HG03442 (cell line): ENCODE results near the gene TTC6.

Source experiments
- ATAC-seq: cut with Tn5 transposase; IDR thresholded peaks from one replicate; pipeline ENCODE4 v1.9.1; 2021; ENCODE audit warnings: mild to moderate bottlenecking, moderate library complexity; ENCODE audit not compliant: unreplicated experiment

TTC6 gene

DNA sequence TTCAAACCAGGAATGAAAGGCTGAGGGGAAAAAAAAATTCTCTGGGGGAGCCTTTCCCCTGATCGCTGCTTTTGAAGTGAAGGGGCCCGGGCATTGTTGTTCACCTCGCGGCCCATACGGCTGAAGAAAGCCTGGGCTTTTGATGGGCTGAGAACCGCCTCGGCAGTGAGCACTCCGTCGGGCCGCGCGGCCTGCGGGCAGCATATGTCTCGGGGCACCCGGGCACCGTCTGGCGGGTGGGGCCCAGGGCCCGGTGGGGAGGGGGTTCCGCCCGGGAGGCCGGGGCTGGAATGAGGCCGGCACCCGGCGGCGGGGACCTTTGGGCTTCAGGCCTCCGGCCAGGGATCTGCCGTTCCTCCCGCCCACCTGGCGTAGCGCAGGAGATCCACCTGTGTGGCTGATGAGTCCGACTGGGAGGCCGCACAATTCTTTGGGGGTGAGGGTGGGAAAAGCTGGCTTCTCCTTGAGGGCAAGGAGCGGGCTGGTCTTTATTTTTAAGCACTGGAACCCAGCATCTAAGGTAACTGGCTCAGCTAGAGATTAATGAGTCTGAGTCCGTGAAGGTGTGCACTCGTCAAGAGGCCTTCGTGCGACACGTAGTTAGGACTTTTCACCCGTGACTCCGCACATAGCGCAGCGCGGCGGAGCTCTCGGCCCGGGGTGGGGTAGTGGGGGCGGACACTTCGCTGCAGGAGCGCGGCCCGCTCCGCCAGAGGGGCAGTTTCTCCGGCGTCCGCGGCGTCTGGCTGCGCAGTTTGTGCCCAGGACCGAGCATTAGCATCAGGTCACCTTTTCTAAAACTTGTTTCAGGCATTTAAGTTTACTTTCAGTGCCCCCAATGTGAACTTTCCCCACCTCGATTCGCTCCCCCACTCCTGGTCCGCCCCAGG is 11.0 kb upstream of the TTC6 start:
- no peak for ATAC-seq

DNA sequence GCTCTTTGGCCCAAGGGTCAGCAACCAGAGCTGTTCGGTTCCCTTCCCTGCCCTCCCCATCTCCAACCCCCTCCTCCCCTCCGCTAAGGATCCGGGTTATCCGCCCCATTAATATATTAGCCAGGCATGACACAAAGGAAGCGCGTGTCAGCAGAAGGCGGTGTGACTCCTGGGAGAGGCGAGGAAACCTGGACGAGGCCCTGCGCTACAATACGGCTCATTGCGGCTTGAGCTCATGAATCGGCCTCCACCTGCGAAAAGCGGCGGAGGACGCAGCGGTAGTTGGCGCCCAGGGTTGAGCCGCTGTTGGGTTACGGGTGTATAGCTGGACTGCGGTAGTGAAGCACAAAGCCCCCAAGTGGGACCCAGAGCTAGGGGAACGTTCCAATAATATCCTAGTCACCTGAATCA is 10.3 kb upstream of the TTC6 start:
- ATAC-seq: no peak

DNA sequence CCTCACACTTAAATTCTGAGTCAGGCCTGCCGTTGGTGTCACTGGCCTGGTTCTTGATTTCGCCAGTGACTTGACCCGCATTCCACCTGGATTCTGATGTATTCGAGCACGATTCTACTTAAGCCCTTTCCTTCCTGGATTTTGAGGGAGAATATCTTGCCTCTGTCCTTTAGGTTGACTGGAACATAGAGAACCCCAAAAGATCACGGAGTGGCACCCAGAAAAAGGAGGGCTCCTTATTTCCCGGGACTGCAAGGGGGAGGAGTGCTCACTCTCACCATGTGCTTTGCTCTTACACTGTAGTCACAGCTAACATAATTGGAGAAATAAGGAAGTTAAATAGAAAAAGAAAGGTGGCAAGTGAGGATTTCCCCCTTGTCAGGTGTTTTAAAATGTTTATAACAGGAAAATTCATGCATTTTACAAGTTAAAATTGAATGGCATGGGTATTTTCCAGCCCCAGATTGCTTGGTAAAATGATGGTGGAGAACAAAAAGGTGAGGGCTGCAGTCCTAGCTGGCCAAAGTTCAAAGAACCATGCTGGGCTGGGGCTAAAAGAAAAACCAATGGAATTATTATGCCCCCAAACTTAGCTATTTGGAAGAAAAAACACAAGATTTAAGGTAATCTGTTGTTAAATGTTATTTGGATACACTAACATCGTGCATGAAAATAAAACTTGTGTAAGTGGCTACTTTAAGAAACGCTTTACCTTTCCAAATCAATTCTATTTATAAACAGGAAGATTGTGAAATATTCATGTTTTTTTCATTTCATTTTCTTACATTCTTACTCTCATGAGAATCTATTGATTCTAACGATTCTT is 9.2 kb upstream of the TTC6 start:
- no peak for ATAC-seq

DNA sequence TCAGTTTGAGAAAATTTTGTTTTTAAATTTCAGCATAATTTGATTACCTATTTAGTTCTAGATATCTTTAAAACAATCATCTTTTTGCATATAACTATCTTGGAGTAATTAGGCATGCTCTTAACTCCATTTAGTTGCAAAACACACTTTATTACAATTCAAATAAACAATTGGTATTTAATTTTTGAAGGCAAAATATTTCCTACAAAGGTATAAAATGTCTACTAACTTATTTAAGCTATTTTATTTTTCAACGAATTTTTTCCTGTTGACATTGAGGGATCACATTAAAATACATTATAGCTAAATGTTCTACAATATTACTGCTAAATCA is 8.7 kb upstream of the TTC6 start:
- no peak for ATAC-seq

DNA sequence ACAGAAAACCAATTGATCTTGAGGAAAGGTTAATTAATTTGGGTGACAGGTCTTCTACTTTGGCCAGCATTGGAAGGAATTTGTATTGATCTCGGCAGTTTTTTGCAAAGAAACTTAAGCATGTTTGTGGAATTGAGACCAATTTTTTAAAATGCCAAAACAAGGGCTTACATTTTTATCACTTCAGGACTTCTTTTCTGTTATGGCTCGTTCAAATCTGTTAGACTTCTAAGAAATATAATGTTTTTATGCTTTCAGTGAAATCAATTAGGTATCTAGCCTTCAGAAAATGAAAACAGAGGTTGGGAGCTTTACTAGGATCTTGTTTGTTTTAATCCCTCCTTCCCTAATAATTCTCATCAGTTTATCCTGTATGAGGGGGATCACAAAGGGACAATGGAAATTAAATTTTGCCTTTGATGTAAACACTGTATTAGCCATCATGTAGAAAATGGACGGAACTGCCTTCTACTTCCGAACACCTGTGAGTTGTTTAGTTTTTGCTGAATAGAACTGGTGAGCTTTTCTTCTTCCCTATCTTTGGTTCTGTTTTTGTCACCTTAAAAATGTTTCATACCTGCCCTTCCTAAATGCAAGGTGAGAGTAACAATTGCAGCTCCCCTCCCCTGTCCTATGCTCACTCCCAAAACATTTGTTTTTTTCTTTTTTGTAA is 8.2 kb upstream of the TTC6 start:
- no peak for ATAC-seq

DNA sequence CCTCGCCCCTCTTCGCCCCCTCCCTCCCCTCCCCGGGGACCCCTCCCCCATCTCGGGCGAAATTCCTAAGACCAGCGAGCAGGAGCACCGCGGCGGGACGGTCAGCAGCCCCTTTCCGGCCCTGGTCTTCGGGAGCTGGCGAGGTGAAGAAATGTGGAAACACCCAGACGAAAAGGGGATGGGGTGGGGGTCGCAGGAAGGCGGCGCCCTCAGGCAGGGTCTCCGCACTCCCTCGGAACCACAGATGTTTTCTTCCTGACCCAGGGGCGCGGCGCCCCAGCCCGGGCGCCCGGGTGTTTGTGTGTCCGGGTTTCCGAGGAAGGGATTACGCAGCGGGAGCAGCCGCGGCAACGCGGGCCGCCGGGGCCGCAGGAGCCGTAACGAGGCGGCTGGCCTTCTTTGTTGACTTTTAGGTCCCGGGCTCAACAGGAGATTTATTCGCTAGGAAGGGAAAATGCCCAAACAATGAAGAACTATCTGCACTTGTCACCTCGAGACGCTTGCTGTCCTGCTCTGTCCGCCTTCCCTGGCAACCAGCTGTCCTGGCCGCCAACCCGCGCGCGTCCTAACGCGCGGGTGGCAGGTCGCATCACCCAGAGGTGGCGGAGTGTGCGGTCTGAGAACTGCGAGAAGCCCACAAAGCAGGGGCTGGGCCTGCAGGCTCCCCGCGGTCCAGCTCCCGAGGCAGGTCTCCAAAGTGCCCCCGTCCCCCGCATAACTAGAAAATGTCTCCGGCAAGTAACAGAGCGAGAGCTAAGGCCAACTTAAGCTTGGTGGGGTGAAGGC is 7.4 kb upstream of the TTC6 start:
- ATAC-seq: no peak

DNA sequence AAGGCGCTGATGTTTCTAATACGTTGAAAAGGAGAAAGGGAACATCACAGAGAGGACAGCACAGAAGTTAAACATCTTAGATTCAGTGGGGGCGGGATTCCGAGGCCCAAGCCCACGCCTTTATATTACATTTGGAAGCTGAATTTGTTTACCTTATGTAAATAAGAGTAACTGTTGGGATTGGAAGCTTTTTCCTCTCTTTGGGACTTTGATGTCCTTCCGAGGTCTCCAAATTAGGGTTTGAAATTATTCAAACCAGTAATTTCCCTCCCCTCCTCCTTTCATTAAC is 6.8 kb upstream of the TTC6 start:
- no peak for ATAC-seq

DNA sequence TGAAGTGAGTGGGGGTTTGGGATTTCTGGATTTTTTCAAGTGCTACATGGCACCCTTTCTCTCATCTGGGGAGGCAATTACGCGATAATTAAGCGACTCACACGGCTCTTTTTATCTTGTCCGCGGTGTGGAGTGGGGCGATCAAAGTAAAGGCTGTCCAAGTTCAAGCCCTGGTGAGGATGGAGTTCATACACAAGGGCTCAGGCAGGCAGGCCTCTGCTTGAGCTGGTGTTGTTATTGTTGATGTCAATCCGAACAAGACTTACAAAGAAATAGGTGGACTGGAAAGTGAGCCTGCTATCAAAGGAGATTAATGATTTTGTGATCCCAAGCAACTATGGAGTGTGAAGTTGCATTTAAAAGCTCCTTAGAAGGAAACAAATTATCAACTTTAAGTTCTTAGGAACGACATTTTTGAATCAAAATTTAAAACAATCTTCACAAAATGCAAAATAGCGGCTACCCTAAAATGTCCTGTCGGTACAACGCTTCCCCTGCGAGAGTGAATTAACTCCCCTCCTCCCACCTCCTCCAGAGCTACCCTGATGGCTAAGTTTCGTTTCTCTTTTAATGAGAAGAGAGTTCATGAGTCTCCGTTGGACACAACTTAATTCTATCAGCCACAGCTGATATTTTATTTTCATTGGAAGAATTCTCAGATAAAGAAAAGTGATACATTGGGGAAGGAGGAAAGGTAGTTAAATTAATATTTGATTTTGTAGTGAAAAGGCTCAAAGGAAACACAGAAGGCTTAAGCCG is 6.3 kb upstream of the TTC6 start:
- no peak for ATAC-seq

DNA sequence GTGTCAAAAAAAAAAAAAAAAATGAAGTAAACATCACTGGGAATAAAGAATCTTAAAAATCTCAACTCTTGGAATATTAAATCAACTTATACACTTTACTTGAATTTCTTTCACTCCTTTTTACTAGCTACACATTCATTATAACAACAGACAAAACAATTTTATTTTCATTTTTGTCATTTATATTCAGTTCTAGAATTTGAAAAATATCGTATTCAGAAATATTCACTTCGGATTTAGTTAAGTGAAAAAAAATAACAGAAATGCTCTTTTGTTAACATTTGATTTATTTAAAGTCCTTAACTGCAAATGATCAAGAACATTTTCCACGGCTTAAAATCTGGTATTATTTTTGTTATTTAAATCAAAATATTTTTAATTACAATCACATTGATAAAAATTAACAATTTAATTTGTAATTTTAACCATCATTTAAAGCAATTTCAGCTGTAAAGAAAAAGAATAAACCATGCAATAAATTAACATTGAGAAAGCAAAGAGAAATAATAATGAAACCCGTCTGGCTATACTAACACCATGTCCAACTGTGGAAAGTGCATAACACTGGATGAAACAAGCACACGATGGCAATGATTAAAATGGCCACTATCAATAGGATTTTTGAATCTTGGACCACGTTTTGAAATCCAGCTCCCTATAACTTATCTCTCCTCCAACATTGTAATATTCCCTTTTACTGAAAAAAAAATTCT is 5.6 kb upstream of the TTC6 start:
- no peak for ATAC-seq

DNA sequence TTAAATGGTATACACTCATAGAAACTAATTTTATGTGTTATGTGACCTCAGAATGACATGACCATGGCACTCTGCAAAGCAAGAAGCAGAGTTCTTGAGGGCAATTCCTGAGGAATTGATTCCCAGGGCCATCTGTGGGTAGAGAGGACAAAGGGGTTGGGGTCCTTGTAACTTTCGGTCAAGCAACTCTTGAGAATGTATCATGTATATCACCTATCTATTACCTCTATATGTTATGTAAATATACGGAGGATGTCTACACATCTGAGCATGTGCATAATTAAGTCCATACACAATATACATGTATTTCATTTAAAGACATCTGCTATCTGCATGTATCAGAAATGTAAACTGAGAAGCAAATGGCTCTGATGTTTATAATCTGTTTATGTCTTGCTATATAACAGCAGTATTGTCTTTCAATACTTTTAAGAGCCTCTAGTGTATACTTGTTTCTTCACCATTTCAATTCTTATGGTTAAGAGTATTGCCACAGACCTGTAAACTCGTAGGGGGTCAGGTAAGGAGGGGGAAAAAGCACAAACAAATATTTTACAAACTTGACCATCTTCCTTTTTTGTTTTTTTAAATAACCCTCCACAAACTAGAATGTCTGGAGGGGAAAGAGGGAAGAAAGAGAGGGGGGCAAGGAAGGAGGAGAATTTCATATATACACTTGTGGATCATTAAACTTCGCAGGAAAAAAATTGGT is 4.8 kb upstream of the TTC6 start:
- ATAC-seq: no peak

DNA sequence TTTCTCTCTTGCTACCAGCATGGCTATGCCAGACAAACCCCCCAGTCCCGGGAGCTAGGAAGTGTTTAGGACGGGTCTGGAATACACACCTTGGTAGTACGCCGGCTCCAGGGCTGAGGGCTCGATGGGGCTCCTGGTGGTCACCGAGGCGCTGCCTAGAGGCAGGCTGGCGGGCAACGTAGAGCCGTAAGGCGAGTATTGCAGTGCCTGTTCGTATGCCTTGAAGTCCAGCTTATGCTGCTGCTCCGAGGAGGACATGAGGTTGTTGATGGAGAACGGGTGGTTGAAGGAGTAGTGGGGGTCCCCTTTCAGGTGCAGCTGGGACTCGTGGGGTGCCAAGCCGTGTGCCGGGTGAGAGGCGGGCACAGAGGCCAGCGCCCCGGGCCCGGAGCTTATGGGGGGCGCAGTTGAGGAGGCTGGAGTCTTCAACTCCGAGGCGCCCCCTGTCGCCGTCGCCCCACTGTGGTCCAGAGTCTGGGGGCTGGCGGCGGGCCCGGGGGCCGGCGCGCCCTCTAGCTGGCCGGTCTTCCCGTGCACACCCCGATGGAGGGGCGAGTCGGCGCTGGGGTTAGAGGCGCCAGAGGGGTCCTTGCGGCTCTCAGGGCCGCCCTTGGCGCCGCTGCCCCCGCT is 4.0 kb upstream of the TTC6 start:
- no peak for ATAC-seq

DNA sequence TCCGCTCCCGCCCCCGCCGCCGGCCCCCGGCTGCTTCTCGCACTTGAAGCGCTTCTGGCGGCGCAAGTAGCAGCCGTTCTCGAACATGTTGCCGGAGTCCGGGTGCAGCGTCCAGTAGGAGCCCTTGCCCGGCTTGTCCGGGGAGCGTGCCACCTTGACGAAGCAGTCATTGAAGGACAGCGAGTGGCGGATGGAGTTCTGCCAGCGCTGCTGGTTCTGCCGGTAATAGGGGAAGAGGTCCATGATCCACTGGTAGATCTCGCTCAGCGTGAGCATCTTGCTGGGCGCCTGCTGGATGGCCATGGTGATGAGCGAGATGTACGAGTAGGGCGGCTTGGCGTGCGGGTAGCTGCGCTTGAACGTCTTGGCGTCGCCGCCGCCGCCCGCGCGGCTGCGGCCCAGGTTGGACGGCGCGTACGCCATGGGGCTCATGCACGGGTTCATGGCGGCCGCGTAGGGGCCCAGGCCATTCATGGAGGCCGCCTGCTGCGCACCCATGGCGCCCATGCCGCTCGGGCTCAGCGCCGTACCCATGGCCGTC is 3.4 kb upstream of the TTC6 start:
- no peak for ATAC-seq

DNA sequence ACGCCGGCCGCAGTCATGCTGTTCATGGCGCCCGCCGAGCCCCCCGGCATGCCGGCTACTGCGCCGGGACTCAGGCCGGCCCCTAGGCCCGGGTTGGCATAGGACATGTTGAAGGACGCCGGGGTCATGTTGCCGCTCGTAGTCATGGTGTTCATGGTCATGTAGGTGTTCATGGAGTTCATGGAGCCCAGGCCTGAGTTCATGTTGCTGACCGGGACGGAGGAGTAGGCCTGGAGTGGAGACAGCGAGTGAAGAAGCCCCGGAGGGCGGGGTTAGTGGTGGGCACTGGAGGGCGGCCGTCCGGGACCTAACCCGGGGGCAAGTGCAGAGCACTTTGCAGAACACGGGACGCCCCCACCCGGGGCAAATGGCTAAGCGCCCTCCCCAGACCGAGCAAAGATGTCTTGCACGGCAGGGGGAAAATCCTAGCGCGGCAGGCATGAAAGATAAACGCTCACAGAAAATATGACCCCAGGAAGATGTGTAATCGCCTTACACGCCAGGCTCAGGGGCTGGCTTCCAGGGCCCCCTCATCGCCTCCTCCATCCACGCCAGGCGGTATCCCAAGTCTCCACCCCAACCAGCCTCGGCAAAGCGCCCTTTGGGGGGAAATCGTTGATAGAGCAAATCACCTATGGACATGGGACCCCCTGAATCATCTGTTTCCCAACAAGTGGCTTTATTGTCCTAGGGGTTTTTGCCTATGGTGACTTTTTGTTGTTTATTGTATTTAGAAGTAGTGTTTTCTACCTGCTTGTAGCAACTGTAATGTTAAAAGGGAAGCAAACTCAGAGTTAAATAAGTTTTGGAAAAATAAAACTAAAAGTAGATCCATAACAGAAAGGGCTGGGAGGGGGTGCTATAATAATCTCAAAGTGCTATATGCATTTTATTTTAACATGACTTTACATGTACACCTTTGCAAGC is 2.7 kb upstream of the TTC6 start:
- no peak for ATAC-seq

DNA sequence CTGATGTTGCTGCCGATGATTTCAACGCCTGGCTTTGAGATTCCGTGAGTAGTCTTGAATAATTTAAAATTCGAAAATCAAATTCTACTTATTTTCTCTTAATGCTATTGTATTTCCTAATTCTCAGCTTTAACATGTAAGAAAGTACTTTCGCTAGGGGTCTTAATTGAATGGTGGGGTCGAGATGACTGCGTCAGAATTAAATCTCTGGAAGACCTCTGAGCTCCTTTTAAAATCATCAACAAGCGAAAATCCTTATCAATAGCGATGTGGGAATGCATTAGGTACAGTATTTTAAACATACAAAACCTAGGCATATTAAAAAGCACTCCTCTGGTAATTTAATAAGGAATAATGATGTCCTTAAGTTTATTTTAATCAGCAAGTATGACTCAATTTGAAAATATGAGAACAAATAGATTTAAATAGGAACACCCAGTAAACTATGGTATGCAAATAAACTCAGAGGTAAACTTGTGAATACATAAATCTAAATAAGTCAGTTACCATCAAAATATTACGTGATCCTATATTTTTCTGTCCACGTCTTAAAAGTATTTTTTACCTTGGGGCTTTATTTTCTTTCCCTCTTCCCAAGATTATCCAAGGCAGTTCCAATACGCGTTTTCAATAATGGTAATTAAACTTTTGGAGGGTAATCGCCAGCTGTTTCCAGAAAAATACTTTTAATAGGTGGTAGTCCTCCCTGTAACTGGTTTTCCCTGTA is 1.8 kb upstream of the TTC6 start:
- ATAC-seq: no peak

DNA sequence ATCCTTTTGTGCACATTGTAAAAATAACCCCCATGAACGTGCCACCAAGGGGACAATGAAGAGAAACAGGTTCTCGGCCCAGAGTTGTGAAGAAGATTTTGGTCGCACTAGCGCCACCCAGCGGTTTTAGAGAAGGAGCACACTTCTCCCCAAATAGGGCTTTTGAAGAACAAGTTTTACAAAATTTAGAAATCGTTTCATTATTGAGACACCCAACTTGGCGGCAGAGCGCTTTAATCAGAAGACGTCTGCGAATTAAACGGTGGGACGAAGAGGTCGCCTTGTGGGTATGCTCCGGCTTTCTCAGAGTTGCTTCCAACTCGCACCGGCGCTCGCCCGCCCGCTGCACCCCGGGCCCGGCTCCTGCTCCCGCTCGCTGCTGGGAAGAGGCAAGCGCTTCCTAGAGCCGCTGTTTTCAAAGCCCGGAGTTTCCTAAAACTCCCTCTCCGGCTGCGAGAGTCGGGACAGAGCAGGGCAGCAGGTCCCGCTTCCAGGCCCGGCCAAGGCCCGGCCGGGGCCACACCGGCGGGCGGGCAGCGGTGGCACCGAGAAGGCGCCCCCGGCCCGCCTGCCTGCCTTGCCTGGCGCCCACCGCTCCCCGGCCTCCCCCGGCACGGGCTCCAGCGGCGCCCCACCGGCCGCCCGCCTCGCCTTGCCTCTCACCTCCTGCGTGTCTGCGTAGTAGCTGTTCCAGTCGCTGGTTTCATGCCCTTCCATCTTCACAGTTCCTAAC is 1.0 kb upstream of the TTC6 start:
- ATAC-seq: no peak
